Measurements from ENCODE around the gene SCN1A. TPM values are rescaled to one million over a fixed set of nuclear protein-coding genes. Genes with fewer than 3 reads are reported as not detected.

SCN1A gene
- total and polyA plus RNA-seq, 2 of the 13 experiments (the other 11 are each of a cell fraction or from before 2014, with no cell fraction given): 19.9 to 39.4 TPM

GRCh38 chr2:165953655-165954606 lies 173.9 kb downstream of the SCN1A start, which contains the start of gene TTC21B (continued):
- TF ChIP-seq GABPB1 (CRISPR knock-in tag; IDR thresholded peaks at IDR 0.05): peak; percentile 86; the same call in 1 of the 2 replicates
- TF ChIP-seq ZNF570 (CRISPR knock-in tag; IDR thresholded peaks at IDR 0.05; ENCODE audit: borderline replicate concordance): no peak
- peak; percentile 68 for TF ChIP-seq ZNF776 (CRISPR knock-in tag; IDR thresholded peaks at IDR 0.05)
- 0 out of 2 replicates have a peak, but pooled peaks have one; percentile 60 for TF ChIP-seq ZNF280D (CRISPR knock-in tag; IDR thresholded peaks at IDR 0.05)
- 0 out of 2 replicates have a peak, but pooled peaks have one; percentile 45 for TF ChIP-seq SOX5 (CRISPR knock-in tag; IDR thresholded peaks at IDR 0.05; ENCODE audit: borderline replicate concordance)
- peak; percentile 82 for TF ChIP-seq ARNTL (CRISPR knock-in tag; IDR thresholded peaks at IDR 0.05)
- peak; percentile 72; the same call in 1 of the 2 replicates for TF ChIP-seq ATF2 (CRISPR knock-in tag; IDR thresholded peaks at IDR 0.05)
- no peak; the same call in 1 of the 2 replicates for TF ChIP-seq HNF4A (CRISPR knock-in tag; IDR thresholded peaks at IDR 0.05)
- TF ChIP-seq NR2F6 (IDR thresholded peaks at IDR 0.05): 0 out of 2 replicates have a peak, but pooled peaks have one; percentile 49
- peak; percentile 52; the same call in 1 of the 2 replicates for TF ChIP-seq NR2F6 (CRISPR knock-in tag; IDR thresholded peaks at IDR 0.05)
- 0 out of 2 replicates have a peak, but pooled peaks have one; percentile 16 for TF ChIP-seq ZNF562 (CRISPR knock-in tag; IDR thresholded peaks at IDR 0.05; ENCODE audit: borderline replicate concordance)
- peak; percentile 47 for TF ChIP-seq ZNF430 (CRISPR knock-in tag; IDR thresholded peaks at IDR 0.05)
- peak; percentile 75 for TF ChIP-seq SMAD3 (CRISPR knock-in tag; IDR thresholded peaks at IDR 0.05)
- peak; percentile 98 for TF ChIP-seq SNAI1 (CRISPR knock-in tag; IDR thresholded peaks at IDR 0.05; ENCODE audit: borderline replicate concordance)
- TF ChIP-seq PATZ1 (CRISPR knock-in tag; IDR thresholded peaks at IDR 0.05): peak; percentile 76
- peak; percentile 65 for TF ChIP-seq ZNF263 (CRISPR knock-in tag; IDR thresholded peaks at IDR 0.05)
- TF ChIP-seq MAFK (conservative IDR thresholded peaks at IDR 0.05 in 1 of 2, IDR thresholded peaks at IDR 0.05 in 1 of 2; ENCODE audit: low read length in 2 of 2): no peak
- TF ChIP-seq PAF1 (CRISPR knock-in tag; IDR thresholded peaks at IDR 0.05): no peak
- peak; percentile 97 for TF ChIP-seq CSRNP1 (CRISPR knock-in tag; IDR thresholded peaks at IDR 0.05)
- no peak for TF ChIP-seq MYNN (CRISPR knock-in tag; IDR thresholded peaks at IDR 0.05; ENCODE audit: low read depth)
